CD14-positive monocyte (primary cell): ENCODE measurements around the gene COMMD1. TPM values are rescaled to one million over a fixed set of nuclear protein-coding genes. Genes with fewer than 3 reads are reported as not detected.

Experiments used
- DNase-seq, 3 donors: peaks; one replicate each; pipeline ENCODE4 v3.0.0-alpha.2; 2011 to 2022
- H2AFZ ChIP-seq: 2 replicates; pipeline ENCODE4 v1.6.0; 2012; ENCODE audit warnings: mild to moderate bottlenecking, low read depth, low read length, inconsistent platforms; ENCODE audit not compliant: insufficient read depth, poor library complexity, severe bottlenecking
- H3K27ac ChIP-seq, 2 donors: 1 replicate in 1 of 2; 2 replicates in 1 of 2; pipeline ENCODE4 v1.5.1; 2012 to 2013; ENCODE audit warnings: low read length in 2 of 2, control low read depth in 1 of 2, inconsistent platforms in 1 of 2, low read depth in 1 of 2, mild to moderate bottlenecking in 1 of 2
- H3K27me3 ChIP-seq, 2 donors: one replicate each; pipeline versions ENCODE4 v1.6.0 to v1.6.1; 2011 to 2013; ENCODE audit warnings: low read length in 2 of 2; ENCODE audit not compliant: control insufficient read depth in 2 of 2, insufficient read depth in 2 of 2
- H3K36me3 ChIP-seq, 2 donors: replicated peaks in 1 of 2; 1 replicate in 1 of 2; 2 replicates in 1 of 2; pipeline versions ENCODE4 v1.5.1 to v1.6.1; 2012 to 2013; ENCODE audit warnings: low read length in 2 of 2, control low read depth in 1 of 2, inconsistent platforms in 1 of 2, mild to moderate bottlenecking in 1 of 2; ENCODE audit not compliant: insufficient read depth in 2 of 2, control insufficient read depth in 1 of 2
- H3K4me1 ChIP-seq, 2 donors: 1 replicate in 1 of 2; 2 replicates in 1 of 2; pipeline versions ENCODE4 v1.5.1 to v1.6.1; 2012 to 2013; ENCODE audit warnings: low read length in 2 of 2, control low read depth in 1 of 2, inconsistent platforms in 1 of 2, mild to moderate bottlenecking in 1 of 2, moderate library complexity in 1 of 2; ENCODE audit not compliant: insufficient read depth in 2 of 2, control insufficient read depth in 1 of 2
- H3K4me2 ChIP-seq: replicated peaks from 2 replicates; pipeline ENCODE3; 2012; ENCODE audit warnings: low read length, moderate library complexity, mild to moderate bottlenecking; ENCODE audit not compliant: poor library complexity, severe bottlenecking; ENCODE audit errors: extremely low read depth
- H3K4me3 ChIP-seq, 3 experiments: fragments of 200-600 bp in 1 of 3; sonication (generic) in 1 of 3; replicated peaks in 1 of 3; 1 replicate in 2 of 3; 2 replicates in 1 of 3; pipeline ENCODE4 v1.5.1; 2011 to 2013; ENCODE audit warnings: low read length in 3 of 3, mild to moderate bottlenecking in 3 of 3, control low read depth in 2 of 3, low read depth in 2 of 3, inconsistent platforms in 1 of 3, moderate library complexity in 1 of 3
- H3K79me2 ChIP-seq: 2 replicates; pipeline ENCODE4 v1.6.0; 2012; ENCODE audit warnings: mild to moderate bottlenecking, control low read depth, inconsistent platforms, low read length, moderate library complexity; ENCODE audit not compliant: insufficient read depth
- H3K9ac ChIP-seq: 2 replicates; pipeline ENCODE4 v1.6.0; 2017; ENCODE audit warnings: low read length, mild to moderate bottlenecking; ENCODE audit not compliant: insufficient read depth, poor library complexity, severe bottlenecking
- H3K9me3 ChIP-seq, 2 donors: replicated peaks in 1 of 2; 1 replicate in 1 of 2; 2 replicates in 1 of 2; pipeline versions ENCODE4 v1.5.1 to v1.6.1; 2012 to 2013; ENCODE audit warnings: low read length in 2 of 2, control low read depth in 1 of 2; ENCODE audit not compliant: control insufficient read depth in 1 of 2, insufficient read depth in 1 of 2
- H4K20me1 ChIP-seq: 2 replicates; pipeline ENCODE4 v1.6.0; 2012; ENCODE audit warnings: mild to moderate bottlenecking, low read length, control low read depth, moderate library complexity; ENCODE audit not compliant: insufficient read depth
- H3K27ac Mint-ChIP-seq, 7 donors: one replicate each; pipeline ENCODE4 v1.8.0; 2020; ENCODE audit warnings: mild to moderate bottlenecking in 7 of 7, mixed read lengths in 7 of 7, moderate library complexity in 6 of 7, inconsistent platforms in 2 of 7
- H3K27me3 Mint-ChIP-seq, 3 donors: one replicate each; pipeline ENCODE4 v1.8.0; 2021 to 2022; ENCODE audit warnings: low read depth in 3 of 3, mild to moderate bottlenecking in 3 of 3, mixed read lengths in 3 of 3, moderate library complexity in 3 of 3, inconsistent platforms in 1 of 3
- H3K36me3 Mint-ChIP-seq, 2 donors: one replicate each; pipeline ENCODE4 v1.8.0; 2020; ENCODE audit warnings: mixed read lengths in 2 of 2, inconsistent platforms in 1 of 2, mild to moderate bottlenecking in 1 of 2
- H3K4me1 Mint-ChIP-seq: one replicate; pipeline ENCODE4 v1.8.0; 2020; ENCODE audit warnings: mild to moderate bottlenecking, mixed read lengths
- H3K4me3 Mint-ChIP-seq, 2 donors: one replicate each; pipeline ENCODE4 v1.8.0; 2020; ENCODE audit warnings: mild to moderate bottlenecking in 2 of 2, mixed read lengths in 2 of 2, moderate library complexity in 1 of 2
- H3K9me3 Mint-ChIP-seq, 7 donors: one replicate each; pipeline ENCODE4 v1.8.0; 2020 to 2022; ENCODE audit warnings: mixed read lengths in 7 of 7, mild to moderate bottlenecking in 6 of 7, moderate library complexity in 6 of 7, inconsistent platforms in 2 of 7
- CTCF ChIP-seq: fragments of 200-600 bp; IDR thresholded peaks from one replicate; pipeline ENCODE4 v1.8.0; 2022; ENCODE audit warnings: antibody characterized with exemption, mild to moderate bottlenecking
- WGBS: methylation state at CpG from one replicate; pipeline ENCODE4 v1.1.5; 2013; ENCODE audit warnings: missing lambda C conversion rate; ENCODE audit not compliant: insufficient coverage; 5-methylcytosine and 5-hydroxymethylcytosine counted together
- intact Hi-C, 2 donors: fragments of 100-400 bp; cut with micrococcal nuclease; formaldehyde crosslinking; loops; one replicate each; pipeline versions ENCODE4 v1.15.0 to v1.15.1; 2023
- polyA plus RNA-seq, 3 donors: library from polyadenylated mRNA; depleted of rRNA in 1 of 3; unstranded in 2 of 3; stranded (reverse) in 1 of 3; fragments of 300-500 nt in 2 of 3; fragments of >200 nt in 1 of 3; fragmentation: Illumina TruSeq in 2 of 3; gene quantifications; 1 replicate in 2 of 3; 2 replicates in 1 of 3; pipeline ENCODE4 v1.2.3, GENCODE V29; 2012 to 2021

The COMMD1 gene
- polyA plus RNA-seq, 3 donors = 25.2 to 82.1 (median 70.7) TPM

GRCh38 chr2:62056341-62056740 lies 150.9 kb downstream of the COMMD1 start:
- H3K4me1 ChIP-seq = no peaks in the 10 kb centered on the region
- H3K36me3 ChIP-seq = no peaks in the 10 kb centered on the region
- H3K4me3 ChIP-seq = no peak overlapping the region
- H4K20me1 ChIP-seq = no peaks in the 10 kb centered on the region
- peaks cover 0 to 4% (median 3%) of the 10 kb centered on the region in 7 donors for H3K9me3 Mint-ChIP-seq
- peaks cover 0 to 1% (median 0%) of the 10 kb centered on the region in 3 donors for H3K27me3 Mint-ChIP-seq
- peaks cover 4 to 6% of the 10 kb centered on the region in 2 donors for H3K36me3 Mint-ChIP-seq
- peaks cover 8% of the 10 kb centered on the region for H3K4me1 Mint-ChIP-seq
- intact Hi-C loops = no loop called here
- DNase-seq = no peak
- no peaks in the 10 kb centered on the region for H3K9me3 ChIP-seq
- H3K27ac Mint-ChIP-seq = no peak overlapping the region
- no peaks in the 10 kb centered on the region for H3K27me3 ChIP-seq
- no peak overlapping the region for H3K27ac ChIP-seq
- no peak overlapping the region for H2AFZ ChIP-seq
- no peak overlapping the region for H3K4me3 Mint-ChIP-seq
- WGBS = 100% methylated on average over 5 of the region's 5 CpGs
- no peak overlapping the region for H3K9ac ChIP-seq
- TF ChIP-seq CTCF = no peak
- no peaks in the 10 kb centered on the region for H3K79me2 ChIP-seq
- H3K4me2 ChIP-seq = no peak overlapping the region

GRCh38 chr2:62065243-62065642 lies 159.8 kb downstream of the COMMD1 start:
- no peaks in the 10 kb centered on the region for H3K9me3 ChIP-seq
- no peak overlapping the region for H3K4me3 Mint-ChIP-seq
- peaks cover 10% of the 10 kb centered on the region for H3K4me1 Mint-ChIP-seq
- intact Hi-C loops = no loop called here
- peaks cover 0 to 4% (median 0%) of the 10 kb centered on the region in 3 donors for H3K27me3 Mint-ChIP-seq
- H3K27me3 ChIP-seq = no peaks in the 10 kb centered on the region
- H3K9ac ChIP-seq = no peak overlapping the region
- no peak for DNase-seq
- TF ChIP-seq CTCF = no peak
- H4K20me1 ChIP-seq = no peaks in the 10 kb centered on the region
- H3K36me3 Mint-ChIP-seq = peaks cover 5 to 6% of the 10 kb centered on the region in 2 donors
- H3K27ac ChIP-seq = no peak overlapping the region
- H2AFZ ChIP-seq = no peak overlapping the region
- no peak overlapping the region for H3K4me2 ChIP-seq
- peaks cover 0 to 12% (median 4%) of the 10 kb centered on the region in 7 donors for H3K9me3 Mint-ChIP-seq
- H3K36me3 ChIP-seq = no peaks in the 10 kb centered on the region
- no peaks in the 10 kb centered on the region for H3K4me1 ChIP-seq
- no peaks in the 10 kb centered on the region for H3K79me2 ChIP-seq
- no peak overlapping the region for H3K27ac Mint-ChIP-seq
- H3K4me3 ChIP-seq = no peak overlapping the region
